K562 (cell line): ENCODE data around the gene KRTAP10-8. TPM values are rescaled to one million over a fixed set of nuclear protein-coding genes. Genes with fewer than 3 reads are reported as not detected.

Experiments used
- ELK3 ChIP-seq: fragments of 450-650 bp; formaldehyde crosslinking; IDR thresholded peaks from 2 replicates; pipeline ENCODE4 v1.4.0; 2020; ENCODE audit warnings: mild to moderate bottlenecking
- FOXJ3 ChIP-seq: sonication (generic); formaldehyde crosslinking; IDR thresholded peaks from 2 replicates; pipeline ENCODE4 v1.4.0; 2020; ENCODE audit warnings: mild to moderate bottlenecking, missing genetic modification reagents
- GATAD2A ChIP-seq: fragments of 450-650 bp; IDR thresholded peaks from 2 replicates; pipeline ENCODE4 v1.6.1; 2017
- HDAC8 ChIP-seq: fragments of 450-650 bp; IDR thresholded peaks from 2 replicates; pipeline ENCODE4 v1.6.1; 2016; ENCODE audit warnings: mild to moderate bottlenecking, missing genetic modification characterization, moderate library complexity, missing compliant biosample characterization
- NFATC3 ChIP-seq: fragments of 450-650 bp; IDR thresholded peaks from 2 replicates; pipeline ENCODE4 v1.6.1; 2017; ENCODE audit warnings: mild to moderate bottlenecking
- POLR2AphosphoS2 ChIP-seq: IDR thresholded peaks from 2 replicates; pipeline ENCODE4 v1.6.1; 2012; ENCODE audit warnings: low read length, improper control_type of control experiment
- SPI1 ChIP-seq: IDR thresholded peaks from 2 replicates; pipeline ENCODE4 v1.6.1; 2011; ENCODE audit warnings: low read depth, low read length, control low read depth, borderline replicate concordance
- ZBTB40 ChIP-seq, 2 experiments: fragments of 450-650 bp in 1 of 2; sonication (generic) in 1 of 2; formaldehyde crosslinking in 1 of 2; IDR thresholded peaks; 2 replicates each; pipeline versions ENCODE4 v1.7.1 to v1.9.0; 2016 to 2022; ENCODE audit warnings: inconsistent platforms in 1 of 2, mild to moderate bottlenecking in 1 of 2, missing genetic modification reagents in 1 of 2
- ZNF551 ChIP-seq: fragments of 250-450 bp; sonication (Bioruptor Pico); IDR thresholded peaks from 2 replicates; pipeline ENCODE4 v1.5.0; 2021; ENCODE audit warnings: mild to moderate bottlenecking, moderate library complexity
- ZNF644 ChIP-seq: fragments of 200-800 bp; sonication (Bioruptor generic); IDR thresholded peaks from 2 replicates; pipeline ENCODE4 v1.6.1; 2016; ENCODE audit warnings: low read depth, missing genetic modification characterization, missing compliant biosample characterization
- ZZZ3 ChIP-seq: fragments of 450-650 bp; IDR thresholded peaks from 2 replicates; pipeline ENCODE4 v1.6.1; 2016; ENCODE audit warnings: antibody characterized with exemption, mild to moderate bottlenecking, moderate library complexity
- polyA plus RNA-seq, 8 experiments: library from polyadenylated mRNA; depleted of rRNA in 4 of 8; stranded (reverse) in 5 of 8; unstranded in 3 of 8; fragments of >200 nt; fragmentation: Nextera tagmentation in 2 of 8; fragmentation: Illumina TruSeq in 1 of 8; extraction: Ambion mirVana in 2 of 8; extraction: Trizol in 1 of 8; gene quantifications; 2 replicates each; pipeline versions ENCODE4 v1.2.1 to v1.2.3, GENCODE V29; 2011 to 2014; ENCODE audit warnings: inconsistent platforms in 1 of 8, missing spikeins in 1 of 8
- total RNA-seq, 7 experiments: library from RNA; depleted of rRNA in 6 of 7; stranded (reverse); fragments of >200 nt in 6 of 7; fragmentation: Illumina TruSeq in 2 of 7; extraction: Trizol in 2 of 7; gene quantifications; 2 replicates each; pipeline versions ENCODE4 v1.2.1 to v1.2.3, GENCODE V29; 2011 to 2021; ENCODE audit warnings: low replicate concordance in 1 of 7
- TF ChIP-seq, protein P1 (sequence below): fragments of 450-650 bp; conservative IDR thresholded peaks from 2 replicates; pipeline ENCODE4 v1.6.1; 2016; ENCODE audit warnings: missing genetic modification characterization, low read depth, mild to moderate bottlenecking, control low read depth, missing compliant biosample characterization

The KRTAP10-8 gene
- total and polyA plus RNA-seq, 9 of the 15 experiments (the other 6 are each of a cell fraction or from before 2014, with no cell fraction given): not detected

GRCh38 chr21:44639331-44639655 lies 27.4 kb downstream of the KRTAP10-8 start (continued):
- no peak for TF ChIP-seq ZBTB40 (IDR thresholded peaks at IDR 0.05)
- TF ChIP-seq ZBTB40 (CRISPR knock-in tag; IDR thresholded peaks at IDR 0.05): no peak
- TF ChIP-seq ZZZ3: no peak
- TF ChIP-seq SPI1: no peak
- TF ChIP-seq ZNF644 (tag): no peak
- TF ChIP-seq ZNF551 (CRISPR knock-in tag): no peak
- no peak for TF ChIP-seq NFATC3
- no peak for TF ChIP-seq ELK3
- TF ChIP-seq POLR2AphosphoS2: no peak
- TF ChIP-seq, protein P1, sequence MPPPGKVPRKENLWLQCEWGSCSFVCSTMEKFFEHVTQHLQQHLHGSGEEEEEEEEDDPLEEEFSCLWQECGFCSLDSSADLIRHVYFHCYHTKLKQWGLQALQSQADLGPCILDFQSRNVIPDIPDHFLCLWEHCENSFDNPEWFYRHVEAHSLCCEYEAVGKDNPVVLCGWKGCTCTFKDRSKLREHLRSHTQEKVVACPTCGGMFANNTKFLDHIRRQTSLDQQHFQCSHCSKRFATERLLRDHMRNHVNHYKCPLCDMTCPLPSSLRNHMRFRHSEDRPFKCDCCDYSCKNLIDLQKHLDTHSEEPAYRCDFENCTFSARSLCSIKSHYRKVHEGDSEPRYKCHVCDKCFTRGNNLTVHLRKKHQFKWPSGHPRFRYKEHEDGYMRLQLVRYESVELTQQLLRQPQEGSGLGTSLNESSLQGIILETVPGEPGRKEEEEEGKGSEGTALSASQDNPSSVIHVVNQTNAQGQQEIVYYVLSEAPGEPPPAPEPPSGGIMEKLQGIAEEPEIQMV (tag): no peak
- no peak for TF ChIP-seq GATAD2A
- TF ChIP-seq FOXJ3: no peak
- TF ChIP-seq HDAC8 (tag): no peak
